GM19372 (cell line): ENCODE data around the gene AKR1E2.
"Not testable (repeated sequence)": the region's sequence is repeated elsewhere in the genome, so short reads cannot be mapped to it uniquely, and the experiment has no call there.

ENCODE experiments used
- ATAC-seq: cut with Tn5 transposase; IDR thresholded peaks from one replicate; pipeline ENCODE4 v1.9.1; 2021; ENCODE audit warnings: mild to moderate bottlenecking, low read depth, moderate library complexity; ENCODE audit not compliant: unreplicated experiment

AKR1E2 gene

GRCh38 chr10:4813023-4813422 is 13.0 kb upstream of the AKR1E2 start:
- no peak for ATAC-seq

DNA sequence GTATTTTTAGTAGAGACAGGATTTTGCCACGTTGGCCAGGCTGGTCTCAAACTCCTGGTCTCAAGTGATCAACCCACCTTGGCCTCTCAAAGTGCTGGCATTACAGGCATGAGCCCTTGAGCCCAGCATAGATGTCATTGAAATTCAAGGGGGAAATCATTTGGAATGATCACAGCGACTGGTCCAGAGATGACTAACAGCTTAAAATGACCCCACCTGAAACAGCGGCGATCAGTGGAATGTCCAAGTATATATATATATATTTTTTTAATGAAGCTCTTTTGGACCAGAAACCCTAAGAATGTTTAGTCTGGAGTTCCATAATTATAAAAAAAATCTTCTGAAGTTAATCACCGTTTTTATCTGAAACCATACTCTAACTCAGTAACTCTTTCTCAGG is 12.5 kb upstream of the AKR1E2 start:
- no peak for ATAC-seq

- ATAC-seq = not testable (repeated sequence)
Observed at GRCh38 chr10:4815646-4816180, 10.3 kb upstream of the AKR1E2 start.

DNA sequence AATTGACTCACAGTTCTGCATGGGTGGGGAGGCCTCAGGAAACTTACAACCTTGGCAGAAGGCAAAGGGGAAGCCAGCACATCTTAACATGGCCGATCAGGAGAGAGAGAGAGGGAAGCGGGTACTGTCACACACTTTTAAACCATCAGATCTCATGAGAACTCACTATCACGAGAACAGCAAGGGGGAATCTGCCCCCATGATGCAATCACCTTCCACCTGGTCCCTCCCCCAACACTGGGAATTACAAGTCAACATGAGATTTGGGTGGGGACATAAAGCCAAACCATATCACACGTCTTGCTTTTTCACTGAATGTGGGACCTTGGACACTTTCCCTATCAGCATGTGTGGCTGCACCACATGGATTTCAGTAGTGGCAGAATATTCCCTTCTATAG is 9.0 kb upstream of the AKR1E2 start:
- ATAC-seq = no peak

- ATAC-seq = no peak
Observed at GRCh38 chr10:4819067-4819466, 6.9 kb upstream of the AKR1E2 start.

DNA sequence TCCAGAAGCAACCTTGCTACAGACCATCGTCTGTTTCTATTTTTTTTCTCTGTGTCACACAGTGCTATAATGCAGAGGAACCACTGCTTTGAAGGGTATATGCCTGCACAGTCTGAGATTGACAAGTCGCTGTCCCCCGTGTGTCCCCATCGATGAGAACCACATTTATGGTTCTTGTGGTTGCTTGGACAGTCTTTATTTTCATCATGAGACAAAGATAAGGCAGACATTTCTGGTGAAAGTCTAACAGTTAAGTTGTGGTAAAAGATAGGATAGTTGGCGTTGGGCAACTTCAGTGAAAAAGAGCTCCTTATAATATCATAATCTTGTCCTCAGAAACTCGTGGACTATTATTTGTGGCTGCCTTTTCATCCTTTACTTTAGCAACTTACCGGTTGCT is 6.3 kb upstream of the AKR1E2 start:
- ATAC-seq = no peak

DNA sequence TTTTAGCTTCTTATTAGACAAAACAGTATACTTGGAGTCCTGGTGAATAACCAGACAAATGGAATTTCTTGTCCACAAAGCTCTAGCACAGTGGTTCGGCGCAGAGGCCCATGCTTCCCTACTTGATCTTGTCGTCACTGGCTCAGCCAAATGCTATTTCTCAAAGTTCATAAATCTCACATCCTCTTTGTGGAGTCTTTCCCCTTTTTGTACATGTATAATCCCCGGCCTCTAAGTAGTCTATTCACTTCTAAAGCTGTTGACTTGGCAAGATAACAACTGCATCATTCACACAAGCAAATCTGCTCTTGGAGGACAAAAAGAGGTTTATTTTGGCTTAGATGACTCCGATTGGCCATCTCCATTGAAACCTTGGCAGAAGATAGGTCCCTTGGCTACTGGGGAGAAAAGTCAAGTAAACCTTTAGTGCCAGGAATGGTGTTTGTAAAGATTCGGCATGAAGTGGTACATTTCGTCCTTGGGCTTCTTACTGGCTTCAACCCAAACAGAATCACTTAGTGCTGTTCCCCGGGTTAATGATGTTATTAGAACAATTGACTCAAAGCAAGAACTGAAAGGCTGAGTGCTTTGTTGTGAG is 5.1 kb upstream of the AKR1E2 start:
- ATAC-seq = no peak

GRCh38 chr10:4822208-4822607 is 3.8 kb upstream of the AKR1E2 start:
- ATAC-seq = no peak

DNA sequence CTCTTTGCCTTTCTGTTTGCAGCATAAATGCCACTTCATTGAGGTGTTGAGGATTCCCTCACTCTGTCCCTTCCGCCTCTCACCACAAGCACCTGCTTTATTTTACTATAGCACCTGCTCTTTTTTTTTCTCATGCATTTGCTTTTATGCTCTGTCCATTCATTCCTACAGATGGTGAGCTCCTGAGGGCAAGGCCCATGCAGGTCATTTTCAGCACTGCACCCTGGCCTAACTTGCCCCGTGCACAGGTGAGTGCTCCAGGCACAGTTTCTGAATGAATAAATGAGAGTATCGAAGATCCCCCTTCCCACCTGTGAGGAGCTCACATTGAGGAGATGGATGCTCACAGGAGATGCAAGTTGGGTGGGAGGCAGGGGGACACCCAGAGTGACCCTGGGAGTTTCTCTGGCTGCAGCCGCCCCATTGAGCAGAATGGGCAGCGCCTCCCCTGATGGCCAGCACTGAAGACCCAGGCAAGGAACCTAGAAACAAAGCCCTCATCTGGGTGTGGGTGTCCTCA is 1.2 kb upstream of the AKR1E2 start:
- ATAC-seq = no peak

DNA sequence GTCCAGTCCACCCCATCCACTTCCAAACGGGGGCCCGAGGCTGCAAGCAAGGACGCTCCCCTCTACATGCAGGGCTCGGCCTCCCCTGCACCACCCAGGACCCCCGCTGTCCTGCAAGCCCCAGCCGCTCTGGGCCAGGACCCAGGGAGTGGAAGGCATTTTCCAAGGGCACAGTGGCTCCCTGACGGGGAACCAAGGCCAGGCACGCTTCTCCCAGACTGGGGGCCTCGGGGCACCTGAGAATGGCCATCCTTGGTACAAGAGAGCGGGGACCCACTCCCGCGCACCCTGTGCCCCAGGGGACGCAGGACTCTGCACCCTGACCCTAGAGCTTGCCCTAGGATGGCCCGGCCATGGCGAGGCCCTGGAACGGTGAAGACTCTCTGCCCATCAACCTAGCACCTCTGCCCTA is 545 bp upstream of the AKR1E2 start:
- ATAC-seq = no peak

DNA sequence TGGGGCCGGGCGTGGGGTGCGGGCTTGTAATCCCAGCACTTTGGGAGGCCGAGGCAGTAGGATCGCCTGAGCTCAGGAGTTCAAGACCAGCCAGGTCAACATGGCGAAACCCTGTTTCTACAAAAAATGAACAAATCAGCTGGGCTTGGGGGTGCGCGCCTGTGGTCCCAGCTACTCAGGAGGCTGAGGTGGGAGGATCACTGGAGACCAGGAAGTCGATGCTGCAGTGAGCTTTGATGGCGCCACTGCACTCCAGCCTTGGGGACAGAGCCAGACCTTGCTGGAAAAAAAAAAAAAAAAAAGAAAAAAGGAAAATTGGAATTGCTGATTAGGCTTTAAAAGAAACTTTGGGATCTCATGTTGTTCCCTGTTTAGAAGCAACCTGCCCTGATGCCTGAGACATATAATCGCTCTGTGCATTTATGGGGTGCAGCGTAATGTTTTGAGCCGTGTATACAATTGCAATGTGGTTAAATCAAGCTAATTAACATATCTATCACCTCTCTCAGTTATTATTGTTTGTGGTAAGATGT is 851 bp downstream of the AKR1E2 start:
- ATAC-seq = no peak

DNA sequence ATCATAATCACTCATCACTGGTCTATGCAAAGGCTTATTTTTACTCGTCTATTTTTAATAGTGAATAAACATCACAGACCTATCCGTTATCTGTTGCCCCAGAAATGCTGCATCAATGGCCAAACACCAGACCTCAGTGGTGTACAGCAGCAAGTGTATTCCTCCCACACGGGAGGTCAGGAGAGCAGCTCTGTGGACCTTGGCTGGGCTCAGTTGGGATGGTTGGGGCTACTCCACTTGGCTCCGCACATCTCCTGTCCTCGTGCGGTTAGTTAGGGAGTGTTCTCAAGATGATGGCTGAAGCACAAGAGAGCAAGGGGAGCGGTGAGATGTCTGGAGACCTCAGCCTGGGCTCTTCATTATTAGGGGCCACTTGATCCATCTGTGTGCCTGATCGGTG is 2.0 kb downstream of the AKR1E2 start:
- no peak for ATAC-seq

GRCh38 chr10:4830551-4830950 is 4.5 kb downstream of the AKR1E2 start:
- ATAC-seq = no peak

- no peak for ATAC-seq
Observed at GRCh38 chr10:4831091-4831490, 5.1 kb downstream of the AKR1E2 start.

GRCh38 chr10:4833286-4833685 is 7.3 kb downstream of the AKR1E2 start:
- no peak for ATAC-seq

- ATAC-seq = no peak
Observed at GRCh38 chr10:4834898-4835405, 8.9 kb downstream of the AKR1E2 start.

- ATAC-seq = no peak
Observed at GRCh38 chr10:4835494-4835918, 9.5 kb downstream of the AKR1E2 start.

DNA sequence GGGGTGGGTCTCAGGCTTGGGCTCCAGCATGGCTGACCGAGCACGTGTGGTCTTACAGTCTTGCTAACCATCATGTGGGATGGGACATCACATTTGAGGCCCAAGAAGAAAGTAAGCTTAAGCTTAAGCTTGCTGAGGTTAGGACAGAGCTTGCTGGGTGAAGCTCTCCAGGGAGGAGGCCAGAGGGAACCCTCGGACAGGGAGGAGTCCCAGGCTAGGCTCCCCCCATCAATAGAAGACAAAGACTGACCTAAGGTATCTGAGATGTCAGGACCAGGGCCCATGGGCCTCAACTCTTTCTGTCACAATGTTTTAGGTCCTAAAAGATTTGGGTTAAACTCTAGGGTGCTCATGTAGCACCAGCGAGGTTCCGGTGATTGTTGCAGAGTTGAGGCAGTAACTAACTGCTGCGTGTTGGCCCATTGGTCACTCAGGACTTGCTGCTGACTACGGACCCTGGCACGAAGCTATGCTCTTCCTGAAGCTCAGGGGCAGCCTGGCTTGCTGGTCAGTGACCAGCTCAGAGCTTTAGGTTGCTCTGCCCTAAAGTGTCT is 10.5 kb downstream of the AKR1E2 start:
- ATAC-seq = no peak

- ATAC-seq = no peak
Observed at GRCh38 chr10:4837551-4837950, 11.5 kb downstream of the AKR1E2 start.

GRCh38 chr10:4838743-4839142 is 12.7 kb downstream of the AKR1E2 start:
- no peak for ATAC-seq

DNA sequence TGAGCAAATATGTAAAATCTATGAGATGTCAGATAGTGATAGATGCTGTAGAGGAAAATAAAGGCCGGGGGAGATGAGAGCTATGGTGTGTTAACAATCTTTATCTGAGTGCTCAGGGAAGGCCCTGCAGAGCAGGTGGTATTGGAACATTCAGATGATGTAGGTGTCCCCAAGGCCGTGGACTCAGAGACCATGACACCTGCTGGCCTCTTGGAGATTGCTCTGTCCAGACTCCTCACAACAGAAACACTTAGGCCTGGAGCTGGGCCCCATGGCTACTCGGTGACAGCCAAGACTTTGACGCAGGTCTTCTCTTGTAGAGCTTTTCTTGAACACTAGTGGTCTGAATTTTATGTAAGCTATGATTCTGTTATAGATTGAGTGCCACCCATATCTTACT is 13.3 kb downstream of the AKR1E2 start:
- no peak for ATAC-seq

DNA sequence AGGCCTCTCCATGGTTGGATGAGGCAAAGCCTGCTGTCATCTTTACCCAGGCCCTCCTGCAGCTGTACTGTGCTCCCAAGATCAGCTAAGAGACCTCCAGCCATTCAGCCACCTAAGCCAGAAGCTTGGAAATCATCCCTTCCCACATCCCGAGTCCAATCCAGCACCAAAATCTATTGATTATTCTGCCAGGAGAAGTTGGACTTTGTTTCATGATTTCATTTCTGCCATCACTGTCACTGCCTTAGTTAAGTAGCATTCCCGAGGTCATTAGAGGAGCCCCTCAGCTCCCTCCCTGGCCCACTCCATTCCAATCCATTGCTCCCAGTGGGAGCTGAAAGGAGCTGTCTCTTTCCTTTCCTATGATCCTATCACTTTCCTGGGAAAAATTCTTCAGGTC is 14.1 kb downstream of the AKR1E2 start:
- no peak for ATAC-seq
